ENCODE measurements around the gene NR5A2.

DNA sequence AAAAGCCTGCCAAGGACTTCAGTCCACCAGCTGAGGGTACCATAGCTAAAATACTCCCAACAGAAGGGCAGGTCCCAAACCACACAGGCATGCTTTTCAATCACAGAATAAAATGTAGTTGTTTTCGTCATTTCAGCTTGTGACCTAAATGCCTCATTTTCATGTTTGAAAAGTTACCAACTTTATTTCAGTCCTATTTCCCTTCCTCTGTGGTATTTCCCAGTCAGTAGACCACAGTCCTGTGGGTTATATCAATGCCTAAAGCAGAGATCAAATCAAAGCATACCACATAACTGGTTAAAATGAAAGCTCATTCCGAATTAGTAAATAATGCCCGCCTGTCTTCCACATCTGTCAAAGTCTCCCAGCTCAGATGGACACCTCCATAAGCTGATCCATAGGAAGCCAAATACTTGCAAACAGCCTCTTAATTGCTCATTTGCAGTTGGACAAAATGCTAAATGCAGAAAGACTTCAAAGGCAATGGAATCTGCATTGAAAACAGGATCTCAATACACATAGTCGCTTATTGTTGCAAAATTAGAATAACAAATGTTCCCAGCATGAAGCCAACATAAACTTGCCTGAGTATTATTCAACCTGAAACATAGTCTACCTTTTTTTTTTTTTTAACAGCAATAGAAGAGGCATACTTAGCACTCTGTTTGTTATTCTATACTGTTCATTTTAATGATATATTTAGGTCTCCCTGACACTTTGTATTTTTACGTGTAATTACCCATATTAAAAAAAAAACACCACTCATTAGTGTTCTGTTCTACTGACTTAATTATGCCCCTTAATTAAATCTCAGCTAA, 53.9 kb downstream of the NR5A2 start:
- TF ChIP-seq, protein P1, sequence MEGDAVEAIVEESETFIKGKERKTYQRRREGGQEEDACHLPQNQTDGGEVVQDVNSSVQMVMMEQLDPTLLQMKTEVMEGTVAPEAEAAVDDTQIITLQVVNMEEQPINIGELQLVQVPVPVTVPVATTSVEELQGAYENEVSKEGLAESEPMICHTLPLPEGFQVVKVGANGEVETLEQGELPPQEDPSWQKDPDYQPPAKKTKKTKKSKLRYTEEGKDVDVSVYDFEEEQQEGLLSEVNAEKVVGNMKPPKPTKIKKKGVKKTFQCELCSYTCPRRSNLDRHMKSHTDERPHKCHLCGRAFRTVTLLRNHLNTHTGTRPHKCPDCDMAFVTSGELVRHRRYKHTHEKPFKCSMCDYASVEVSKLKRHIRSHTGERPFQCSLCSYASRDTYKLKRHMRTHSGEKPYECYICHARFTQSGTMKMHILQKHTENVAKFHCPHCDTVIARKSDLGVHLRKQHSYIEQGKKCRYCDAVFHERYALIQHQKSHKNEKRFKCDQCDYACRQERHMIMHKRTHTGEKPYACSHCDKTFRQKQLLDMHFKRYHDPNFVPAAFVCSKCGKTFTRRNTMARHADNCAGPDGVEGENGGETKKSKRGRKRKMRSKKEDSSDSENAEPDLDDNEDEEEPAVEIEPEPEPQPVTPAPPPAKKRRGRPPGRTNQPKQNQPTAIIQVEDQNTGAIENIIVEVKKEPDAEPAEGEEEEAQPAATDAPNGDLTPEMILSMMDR (IDR thresholded peaks at IDR 0.05; ENCODE audit: low read depth, low read length), result no peak
- TF ChIP-seq POLR2A (IDR thresholded peaks at IDR 0.05; ENCODE audit: extremely low read depth, insufficient read length) (no peak), MYC (IDR thresholded peaks at IDR 0.05; ENCODE audit: low read depth, low read length) (no peak)
- TF ChIP-seq, protein P2, sequence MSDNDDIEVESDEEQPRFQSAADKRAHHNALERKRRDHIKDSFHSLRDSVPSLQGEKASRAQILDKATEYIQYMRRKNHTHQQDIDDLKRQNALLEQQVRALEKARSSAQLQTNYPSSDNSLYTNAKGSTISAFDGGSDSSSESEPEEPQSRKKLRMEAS (IDR thresholded peaks at IDR 0.05; ENCODE audit: low read depth, low read length), result no peak

Measured in NB4 (cell line).